HepG2 (cell line): ENCODE data around the gene FUBP3. TPM values are rescaled to one million over a fixed set of nuclear protein-coding genes. Genes with fewer than 3 reads are reported as not detected.

Source experiments
- CHCHD3 ChIP-seq: sonication (generic); formaldehyde crosslinking; IDR thresholded peaks from 2 replicates; pipeline ENCODE4 v1.8.0; 2022; ENCODE audit warnings: mild to moderate bottlenecking, missing genetic modification reagents, moderate library complexity
- ELK4 ChIP-seq: sonication (generic); formaldehyde crosslinking; IDR thresholded peaks from 2 replicates; pipeline ENCODE4 v1.9.0; 2021; ENCODE audit warnings: missing genetic modification reagents, borderline replicate concordance
- NFYB ChIP-seq: sonication (generic); formaldehyde crosslinking; IDR thresholded peaks from 2 replicates; pipeline ENCODE4 v1.4.0; 2020; ENCODE audit warnings: missing genetic modification reagents
- PRDM10 ChIP-seq: sonication (generic); formaldehyde crosslinking; IDR thresholded peaks from 2 replicates; pipeline ENCODE4 v1.4.0; 2020; ENCODE audit warnings: low read depth, missing genetic modification reagents
- SATB2 ChIP-seq: sonication (generic); formaldehyde crosslinking; IDR thresholded peaks from 2 replicates; pipeline ENCODE4 v1.5.0; 2020; ENCODE audit warnings: missing genetic modification reagents
- SRSF4 ChIP-seq: fragments of 200-400 bp; formaldehyde crosslinking; IDR thresholded peaks from one replicate; pipeline ENCODE4 v1.6.1; 2018; ENCODE audit warnings: mild to moderate bottlenecking, low read depth, low read length, moderate library complexity; ENCODE audit not compliant: poor library complexity, severe bottlenecking
- ZBTB7A ChIP-seq: sonication (generic); formaldehyde crosslinking; IDR thresholded peaks from 2 replicates; pipeline ENCODE4 v1.8.0; 2022; ENCODE audit warnings: mild to moderate bottlenecking, missing genetic modification reagents
- ZC3H4 ChIP-seq: sonication (generic); formaldehyde crosslinking; IDR thresholded peaks from 2 replicates; pipeline ENCODE4 v1.4.0; 2020; ENCODE audit warnings: missing genetic modification reagents, borderline replicate concordance
- ZHX1 ChIP-seq: sonication (generic); formaldehyde crosslinking; IDR thresholded peaks from 2 replicates; pipeline ENCODE4 v1.8.1; 2022; ENCODE audit warnings: low read depth, mild to moderate bottlenecking, missing genetic modification reagents
- ZNF282 ChIP-seq: fragments of 450-650 bp; IDR thresholded peaks from 2 replicates; pipeline ENCODE4 v1.6.1; 2018; ENCODE audit not compliant: partially characterized antibody
- ZNF292 ChIP-seq: sonication (generic); formaldehyde crosslinking; IDR thresholded peaks from 2 replicates; pipeline ENCODE4 v1.8.1; 2022; ENCODE audit warnings: mild to moderate bottlenecking, low read depth, missing genetic modification reagents, borderline replicate concordance
- ZNF350 ChIP-seq: sonication (generic); formaldehyde crosslinking; IDR thresholded peaks from 2 replicates; pipeline ENCODE4 v1.4.0; 2020; ENCODE audit warnings: mild to moderate bottlenecking, low read depth, missing genetic modification reagents, borderline replicate concordance
- ZNF382 ChIP-seq: sonication (generic); formaldehyde crosslinking; IDR thresholded peaks from 2 replicates; pipeline ENCODE4 v1.5.0; 2020; ENCODE audit warnings: missing genetic modification reagents, mild to moderate bottlenecking, borderline replicate concordance
- ZNF616 ChIP-seq: sonication (generic); formaldehyde crosslinking; IDR thresholded peaks from 2 replicates; pipeline ENCODE4 v1.5.0; 2020; ENCODE audit warnings: low read depth, mild to moderate bottlenecking, missing genetic modification reagents
- ZNF746 ChIP-seq: sonication (generic); formaldehyde crosslinking; IDR thresholded peaks from 2 replicates; pipeline ENCODE4 v1.8.0; 2022; ENCODE audit warnings: mild to moderate bottlenecking, missing genetic modification reagents
- ZNF784 ChIP-seq: sonication (generic); formaldehyde crosslinking; IDR thresholded peaks from 2 replicates; pipeline ENCODE4 v1.5.1; 2020; ENCODE audit warnings: missing genetic modification reagents, mild to moderate bottlenecking, borderline replicate concordance
- ZSCAN5A ChIP-seq: sonication (generic); formaldehyde crosslinking; IDR thresholded peaks from 2 replicates; pipeline ENCODE4 v1.8.0; 2022; ENCODE audit warnings: mild to moderate bottlenecking, missing genetic modification reagents, borderline replicate concordance
- polyA plus RNA-seq, 8 experiments: library from polyadenylated mRNA; depleted of rRNA in 3 of 8; stranded (reverse) in 7 of 8; unstranded in 1 of 8; fragments of >200 nt; fragmentation: Illumina TruSeq in 4 of 8; extraction: Trizol in 4 of 8; gene quantifications; 2 replicates each; pipeline versions ENCODE4 v1.2.1 to v1.2.3, GENCODE V29; 2011 to 2016; ENCODE audit warnings: low read depth in 4 of 8, missing spikeins in 1 of 8, mixed read lengths in 1 of 8; ENCODE audit not compliant: insufficient read depth in 1 of 8
- total RNA-seq, 5 experiments: library from RNA; depleted of rRNA; stranded (reverse); fragments of >200 nt; fragmentation: Illumina TruSeq; extraction: Trizol; gene quantifications; 2 replicates each; pipeline ENCODE4 v1.2.3, GENCODE V29; 2016; ENCODE audit warnings: low read depth in 1 of 5

FUBP3 gene
- total and polyA plus RNA-seq, 2 of the 13 experiments (the other 11 are each of a cell fraction or from before 2014, with no cell fraction given) = 28.7 to 40.0 TPM

GRCh38 chr9:130680836-130681768 lies 101.7 kb downstream of the FUBP3 start (continued):
- TF ChIP-seq ZHX1 (CRISPR knock-in tag) (peak; percentile 60; the same call in 1 of the 2 replicates), ZNF746 (CRISPR knock-in tag) (peak; percentile 41; the same call in 1 of the 2 replicates), ELK4 (CRISPR knock-in tag) (peak; percentile 27; the same call in 1 of the 2 replicates), ZC3H4 (CRISPR knock-in tag) (no peak), ZNF616 (CRISPR knock-in tag) (peak; percentile 88), ZSCAN5A (peak; percentile 97), SATB2 (CRISPR knock-in tag) (peak; percentile 85; the same call in 1 of the 2 replicates), ZBTB7A (CRISPR knock-in tag) (no peak), NFYB (CRISPR knock-in tag) (no peak; the same call in 1 of the 2 replicates), ZNF784 (CRISPR knock-in tag) (no peak), ZNF292 (CRISPR knock-in tag) (no peak), SRSF4 (no peak), PRDM10 (CRISPR knock-in tag) (no peak), ZNF350 (CRISPR knock-in tag) (no peak), CHCHD3 (CRISPR knock-in tag) (0 out of 2 replicates have a peak, but pooled peaks have one; percentile 56), ZNF282 (no peak), ZNF382 (CRISPR knock-in tag) (no peak)
